ENCODE results near the gene ESF1.
A peak's percentile ranks its signal among the peaks of the same experiment; 100 is the strongest.

ESF1 gene

GRCh38 chr20:13784893-13785715 lies at the start of gene ESF1, which contains the start of gene NDUFAF5:
Gene ESF1, minus strand, starts transcription at chr20:13784919. Its CDS starts 1,779 bp downstream, at chr20:13783140.
Gene NDUFAF5, plus strand, starts transcription at chr20:13785028. Its CDS starts 41 bp downstream, at chr20:13785069.
- peak; percentile 98 for DNase-seq

GRCh38 chr20:13831476-13831875 lies 46.8 kb upstream of the ESF1 start:
- DNase-seq: no peak

- no peak for DNase-seq
Measured at GRCh38 chr20:13825465-13825864, 40.7 kb upstream of the ESF1 start.

- no peak for DNase-seq
Measured at GRCh38 chr20:13824459-13824858, 39.7 kb upstream of the ESF1 start.

GRCh38 chr20:13822459-13822858 lies 37.7 kb upstream of the ESF1 start:
- DNase-seq: no peak

- no peak for DNase-seq
Measured at GRCh38 chr20:13821876-13822275, 37.2 kb upstream of the ESF1 start.

GRCh38 chr20:13819885-13820645 lies 35.3 kb upstream of the ESF1 start:
- peak; percentile 60 for DNase-seq

GRCh38 chr20:13817342-13817741 lies 32.6 kb upstream of the ESF1 start:
- DNase-seq: no peak

- DNase-seq: no peak
Measured at GRCh38 chr20:13816757-13817156, 32.0 kb upstream of the ESF1 start.

- no peak for DNase-seq
Measured at GRCh38 chr20:13814672-13815071, 30.0 kb upstream of the ESF1 start.

- no peak for DNase-seq
Measured at GRCh38 chr20:13813910-13814309, 29.2 kb upstream of the ESF1 start.

- DNase-seq: no peak
Measured at GRCh38 chr20:13810446-13810845, 25.7 kb upstream of the ESF1 start.

GRCh38 chr20:13809855-13810254 lies 25.1 kb upstream of the ESF1 start:
- no peak for DNase-seq

- no peak for DNase-seq
Measured at GRCh38 chr20:13809373-13809772, 24.7 kb upstream of the ESF1 start.

GRCh38 chr20:13800728-13801134 lies 16.0 kb upstream of the ESF1 start:
- peak; percentile 25 for DNase-seq

GRCh38 chr20:13799974-13800373 lies 15.3 kb upstream of the ESF1 start:
- no peak for DNase-seq

GRCh38 chr20:13799040-13799439 lies 14.3 kb upstream of the ESF1 start:
- no peak for DNase-seq

- DNase-seq: no peak
Measured at GRCh38 chr20:13794667-13795066, 9.9 kb upstream of the ESF1 start.

GRCh38 chr20:13793001-13793400 lies 8.3 kb upstream of the ESF1 start:
- DNase-seq: no peak

GRCh38 chr20:13791540-13792459 lies 7.1 kb upstream of the ESF1 start:
- no peak for DNase-seq

- DNase-seq: no peak
Measured at GRCh38 chr20:13790708-13791107, 6.0 kb upstream of the ESF1 start.

GRCh38 chr20:13788167-13788834 lies 3.6 kb upstream of the ESF1 start:
- peak; percentile 36 for DNase-seq
